Upper lobe of left lung (tissue), 4 donors: ENCODE results near the gene ZSWIM6.

Experiments
- POLR2A ChIP-seq, 4 donors: fragments of 450-650 bp; IDR thresholded peaks; one replicate each; pipeline ENCODE4 v1.5.1; 2016 to 2017; ENCODE audit warnings: antibody characterized with exemption in 4 of 4, mild to moderate bottlenecking in 2 of 4
- TF ChIP-seq, protein P1 (sequence below), 6 experiments: fragments of 450-650 bp in 4 of 6; fragments of 200-600 bp in 2 of 6; sonication (generic) in 2 of 6; IDR thresholded peaks; one replicate each; pipeline ENCODE4 v1.5.1; 2016 to 2019; ENCODE audit warnings: antibody characterized with exemption in 6 of 6

DNA sequence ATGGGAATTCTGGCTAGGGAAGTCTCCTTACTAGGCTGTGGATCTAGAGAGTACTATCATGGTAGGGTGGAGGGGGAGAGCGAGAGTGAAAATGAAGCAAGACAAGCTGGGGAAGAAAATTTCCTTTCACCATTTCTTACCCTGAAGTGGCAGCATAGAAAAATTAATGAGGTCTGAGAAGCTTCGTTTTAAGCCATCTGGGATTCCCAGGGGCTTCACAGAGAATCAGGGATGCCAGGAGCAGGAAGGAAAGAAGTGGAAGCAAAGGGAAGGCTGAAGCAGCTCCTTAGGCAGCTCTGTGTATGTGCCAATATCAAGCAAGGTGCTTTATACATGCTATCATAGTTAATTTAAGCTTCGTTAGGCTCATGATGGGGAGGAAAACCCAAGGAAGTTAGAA is 169.9 kb downstream of the ZSWIM6 start:
- TF ChIP-seq, protein P1, sequence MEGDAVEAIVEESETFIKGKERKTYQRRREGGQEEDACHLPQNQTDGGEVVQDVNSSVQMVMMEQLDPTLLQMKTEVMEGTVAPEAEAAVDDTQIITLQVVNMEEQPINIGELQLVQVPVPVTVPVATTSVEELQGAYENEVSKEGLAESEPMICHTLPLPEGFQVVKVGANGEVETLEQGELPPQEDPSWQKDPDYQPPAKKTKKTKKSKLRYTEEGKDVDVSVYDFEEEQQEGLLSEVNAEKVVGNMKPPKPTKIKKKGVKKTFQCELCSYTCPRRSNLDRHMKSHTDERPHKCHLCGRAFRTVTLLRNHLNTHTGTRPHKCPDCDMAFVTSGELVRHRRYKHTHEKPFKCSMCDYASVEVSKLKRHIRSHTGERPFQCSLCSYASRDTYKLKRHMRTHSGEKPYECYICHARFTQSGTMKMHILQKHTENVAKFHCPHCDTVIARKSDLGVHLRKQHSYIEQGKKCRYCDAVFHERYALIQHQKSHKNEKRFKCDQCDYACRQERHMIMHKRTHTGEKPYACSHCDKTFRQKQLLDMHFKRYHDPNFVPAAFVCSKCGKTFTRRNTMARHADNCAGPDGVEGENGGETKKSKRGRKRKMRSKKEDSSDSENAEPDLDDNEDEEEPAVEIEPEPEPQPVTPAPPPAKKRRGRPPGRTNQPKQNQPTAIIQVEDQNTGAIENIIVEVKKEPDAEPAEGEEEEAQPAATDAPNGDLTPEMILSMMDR (IDR thresholded peaks at IDR 0.05) = no peak
- TF ChIP-seq POLR2A (IDR thresholded peaks at IDR 0.05) = no peak
